Measurements from ENCODE around the gene ANKRD42.
A peak's percentile ranks its signal among the peaks of the same experiment; 100 is the strongest.

ANKRD42 gene

DNA sequence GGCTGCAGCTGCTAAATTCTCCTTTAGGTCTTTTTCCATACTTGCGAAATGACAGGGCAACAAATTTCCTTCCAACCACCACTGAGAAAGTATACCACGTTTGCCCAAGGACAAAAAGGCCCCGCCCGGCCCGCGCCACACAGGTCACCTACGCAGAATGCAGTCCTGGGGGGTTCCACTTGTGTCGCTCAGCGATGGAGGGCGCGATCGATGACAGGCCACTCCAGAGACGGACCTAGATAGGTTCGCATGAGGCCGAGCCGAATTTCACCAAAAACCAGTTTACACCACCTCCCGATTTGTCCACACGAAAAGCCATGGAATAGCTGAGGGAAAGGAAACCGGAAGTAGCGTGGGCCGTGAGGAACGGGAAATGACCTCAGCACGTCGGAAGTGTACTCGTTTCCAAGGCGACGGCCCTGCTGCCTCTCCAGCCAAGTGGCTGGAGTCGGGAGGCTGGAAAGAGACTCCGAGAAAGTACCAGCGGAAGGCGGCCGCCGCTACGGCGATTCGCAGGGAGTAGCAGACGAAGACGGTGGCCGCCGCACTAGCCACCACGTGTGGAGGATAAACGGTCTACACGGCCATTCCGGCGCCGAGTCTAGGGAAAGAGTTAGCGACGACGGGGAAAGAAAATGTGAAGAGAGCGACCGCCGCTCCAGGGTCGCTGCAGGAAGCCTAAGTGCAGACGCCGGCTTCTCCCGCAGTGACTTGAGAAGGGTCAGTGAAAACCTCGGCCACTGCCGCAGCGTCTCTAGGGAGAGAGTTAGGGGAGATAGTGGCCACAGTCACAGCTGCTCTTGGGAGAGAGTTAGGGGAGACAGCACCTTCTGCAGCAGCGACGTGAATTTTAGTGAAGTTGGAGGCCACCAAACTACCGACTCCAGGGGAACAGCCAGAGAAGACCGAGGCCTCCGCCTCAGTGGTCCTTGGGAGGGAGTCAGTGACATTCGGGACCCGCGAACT, at the start of gene ANKRD42:
TSS of gene ANKRD42 (plus strand) at position 398 of the 966 bp plus-strand sequence. CDS start 959 bp downstream, outside the sequence.
- DNase-seq, result peak; percentile 93

DNA sequence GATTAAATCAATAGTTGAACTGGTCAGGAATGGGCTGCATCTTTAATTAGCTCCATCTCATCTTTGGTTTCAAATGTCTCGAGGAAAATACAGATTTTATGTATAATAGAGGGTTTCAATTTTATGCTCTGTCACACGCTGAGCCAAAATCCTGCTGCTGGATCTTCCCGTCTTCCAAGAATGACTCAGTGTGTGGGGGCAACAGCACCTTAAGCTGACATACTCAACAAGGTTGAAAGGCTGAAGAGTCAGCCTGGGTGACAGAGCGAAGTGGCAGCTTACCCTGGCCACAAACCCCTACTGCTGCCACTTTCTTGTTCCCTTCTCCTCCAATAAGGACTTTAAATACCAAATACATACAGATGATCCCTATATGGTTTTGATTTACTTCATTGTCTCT, 45.6 kb upstream of the ANKRD42 start:
- DNase-seq, result no peak

DNA sequence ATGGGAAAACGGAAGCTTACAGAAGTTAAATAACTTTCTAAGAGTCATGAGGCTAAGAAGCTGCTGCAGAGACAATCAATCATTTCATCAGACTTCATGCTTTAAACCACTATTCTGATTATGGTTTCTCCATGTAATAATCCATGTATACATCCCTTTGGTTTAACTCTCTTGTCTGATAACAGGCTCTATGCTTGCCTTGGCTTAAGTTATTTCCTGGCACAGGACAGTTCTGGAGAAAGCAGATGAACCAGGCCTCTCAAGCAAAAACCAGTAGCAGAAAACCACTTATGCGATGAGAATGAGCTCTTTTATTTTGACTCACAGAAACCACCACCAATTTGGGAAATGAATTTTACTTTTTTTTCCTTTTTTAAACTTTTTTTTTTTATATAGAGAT, 43.1 kb upstream of the ANKRD42 start:
- no peak for DNase-seq

DNA sequence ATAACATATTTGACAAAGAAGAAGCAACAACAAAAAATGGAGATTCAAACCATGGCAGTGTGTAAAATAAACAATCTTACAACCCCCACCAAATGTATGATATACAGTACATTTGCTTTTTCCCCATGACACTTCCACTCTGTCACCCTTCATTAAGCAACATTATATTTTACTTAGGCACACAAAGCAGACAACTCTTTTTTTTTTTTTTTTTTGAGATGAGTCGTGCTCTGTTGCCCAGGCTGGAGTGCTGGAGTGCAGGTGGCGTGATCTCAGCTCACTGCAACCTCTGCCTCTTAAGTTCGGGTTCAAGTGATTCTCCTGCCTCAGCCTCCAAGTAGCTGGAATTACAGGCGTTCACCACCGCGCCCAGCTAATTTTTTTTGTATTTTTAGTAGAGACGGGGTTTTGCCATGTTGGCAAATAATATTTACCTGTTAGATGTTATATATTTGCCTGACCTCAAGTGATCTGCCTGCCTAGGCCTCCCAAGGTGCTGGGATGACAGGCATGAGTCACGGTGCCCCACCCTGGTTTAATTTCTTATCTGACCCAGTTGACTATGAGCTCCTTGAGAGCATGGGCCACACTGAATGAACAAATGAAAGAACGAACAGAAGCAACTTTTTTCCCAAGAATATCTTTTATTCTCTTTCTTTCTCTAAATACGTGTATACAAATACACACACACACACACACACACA, 42.1 kb upstream of the ANKRD42 start:
- DNase-seq, result no peak

- DNase-seq, result no peak
Measured at GRCh38 chr11:83152264-83152663, 41.2 kb upstream of the ANKRD42 start.

DNA sequence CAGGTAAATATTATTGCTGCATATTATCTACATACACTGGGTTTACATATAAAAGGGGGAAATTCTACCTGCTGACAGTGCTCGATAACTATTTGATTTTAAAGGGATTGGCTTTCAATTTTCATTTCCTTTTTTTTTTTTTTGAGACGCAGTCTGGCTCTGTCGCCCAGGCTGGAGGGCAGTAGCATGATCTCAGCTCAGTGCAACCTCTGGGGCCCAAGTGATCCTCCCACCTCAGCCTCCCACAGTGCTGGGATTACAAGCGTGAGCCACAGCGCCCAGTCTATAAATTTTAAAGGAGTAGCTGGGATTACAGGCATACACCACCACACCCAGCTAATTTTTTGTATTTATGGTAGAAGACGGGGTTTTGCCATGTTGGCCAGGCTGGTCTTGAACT, 39.7 kb upstream of the ANKRD42 start:
- DNase-seq, result no peak

DNA sequence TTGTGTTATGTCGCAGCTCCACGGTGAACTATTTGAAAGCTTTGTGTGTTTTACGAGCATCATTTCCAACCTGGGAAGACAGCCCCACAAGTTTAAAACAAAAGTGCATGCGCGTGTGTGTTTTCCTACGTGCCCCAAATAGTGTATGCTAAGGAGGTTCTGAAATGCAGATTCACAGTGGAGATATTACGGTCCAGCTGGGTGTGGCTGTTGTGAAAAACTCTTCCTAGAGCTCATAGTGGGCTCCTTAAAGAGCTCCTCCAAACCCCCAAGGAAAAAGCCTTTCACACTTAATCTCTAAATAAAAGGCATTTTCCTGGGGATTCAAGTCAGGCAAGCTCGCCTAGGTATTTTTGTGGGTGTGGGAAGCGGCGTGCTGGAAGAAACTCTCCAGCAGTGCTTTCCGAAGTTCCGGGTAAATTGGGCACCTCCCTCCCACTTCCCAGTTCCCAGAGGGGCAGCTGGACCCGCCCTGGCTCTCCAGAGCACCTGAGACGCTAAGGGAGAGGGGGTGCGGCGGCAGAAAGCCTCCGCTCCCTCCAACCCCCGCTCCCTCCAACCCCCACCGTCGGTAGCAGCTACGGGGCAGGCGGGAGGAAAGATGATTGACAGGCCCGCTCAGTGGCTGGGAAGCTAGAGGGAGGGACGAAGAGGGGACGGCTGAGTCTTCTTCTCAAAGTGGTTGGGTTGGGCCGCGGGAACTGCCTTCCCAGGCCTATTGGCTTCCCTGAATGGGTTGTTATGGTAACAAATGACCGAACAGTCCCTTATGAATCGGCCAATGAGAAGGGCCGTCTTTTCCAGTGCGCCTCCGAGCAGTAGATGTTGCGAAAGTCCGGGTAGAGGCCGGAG, 37.1 kb upstream of the ANKRD42 start:
- peak; percentile 100 for DNase-seq

- DNase-seq, result no peak
Measured at GRCh38 chr11:83156996-83157593, 36.4 kb upstream of the ANKRD42 start, which contains the start of gene PCF11. Gene PCF11 (plus strand): TSS chr11:83157131. CDS start chr11:83157440, 309 bp downstream.

- no peak for DNase-seq
Measured at GRCh38 chr11:83157594-83158356, 35.7 kb upstream of the ANKRD42 start.

DNA sequence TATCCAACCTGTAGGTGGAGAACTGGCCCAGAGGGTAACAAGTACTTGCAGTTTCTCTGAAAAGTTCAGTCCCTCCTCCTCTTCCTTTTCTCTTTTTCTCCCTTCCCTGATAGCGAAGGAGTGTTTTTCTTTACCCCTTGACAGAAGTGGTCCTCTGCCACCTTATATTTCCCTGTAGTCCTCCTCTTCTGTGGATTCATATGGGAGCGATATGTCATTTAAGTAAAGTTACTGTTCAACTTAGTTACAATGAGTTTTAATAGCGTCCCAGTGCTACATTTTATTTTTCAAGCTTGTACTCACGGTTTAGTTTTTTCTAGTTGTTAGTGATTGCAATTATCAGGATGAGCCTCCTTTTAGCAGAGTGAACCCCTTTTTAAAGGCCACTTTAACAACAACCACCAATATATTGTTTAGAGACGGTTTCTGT, 35.1 kb upstream of the ANKRD42 start:
- DNase-seq, result no peak

- DNase-seq, result no peak
Measured at GRCh38 chr11:83158965-83159901, 34.3 kb upstream of the ANKRD42 start.

- DNase-seq, result no peak
Measured at GRCh38 chr11:83159902-83160865, 33.3 kb upstream of the ANKRD42 start.

- no peak for DNase-seq
Measured at GRCh38 chr11:83161610-83162199, 31.8 kb upstream of the ANKRD42 start.

GRCh38 chr11:83162377-83162776, 31.1 kb upstream of the ANKRD42 start:
- no peak for DNase-seq

- no peak for DNase-seq
Measured at GRCh38 chr11:83166193-83166866, 27.2 kb upstream of the ANKRD42 start.

DNA sequence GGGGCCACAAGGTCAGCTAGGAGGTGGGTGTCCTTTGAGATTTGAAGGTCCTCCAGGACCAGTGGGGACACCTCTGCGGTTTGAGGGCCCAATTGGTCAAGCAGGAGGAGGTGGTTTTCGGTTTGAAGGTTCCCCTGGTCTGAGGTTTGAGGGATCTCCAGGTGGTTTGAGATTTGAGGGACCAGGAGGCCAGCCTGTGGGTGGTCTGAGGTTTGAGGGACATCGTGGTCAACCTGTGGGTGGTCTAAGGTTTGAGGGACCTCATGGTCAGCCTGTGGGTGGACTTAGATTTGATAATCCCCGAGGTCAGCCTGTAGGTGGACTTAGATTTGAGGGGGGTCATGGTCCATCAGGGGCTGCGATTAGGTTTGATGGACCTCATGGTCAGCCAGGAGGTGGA, 24.8 kb upstream of the ANKRD42 start:
- DNase-seq, result no peak

GRCh38 chr11:83170865-83171264, 22.6 kb upstream of the ANKRD42 start:
- no peak for DNase-seq

GRCh38 chr11:83172551-83172950, 21.0 kb upstream of the ANKRD42 start:
- no peak for DNase-seq

Data from NCI-H510A (cell line).